Vagina (tissue), 2 donors: ENCODE measurements around the gene GPBP1L1. TPM values are rescaled to one million over a fixed set of nuclear protein-coding genes. Genes with fewer than 3 reads are reported as not detected.
"Not testable (repeated sequence)": the region's sequence is repeated elsewhere in the genome, so short reads cannot be mapped to it uniquely, and the experiment has no call there.

ENCODE experiments used
- DNase-seq, 2 donors: peaks; one replicate each; pipeline ENCODE4 v3.0.0-alpha.2; 2017; ENCODE audit errors: extremely low spot score in 2 of 2
- H3K27ac ChIP-seq: fragments of 200-600 bp; sonication (generic); one replicate; pipeline ENCODE4 v1.5.1; 2019
- H3K27me3 ChIP-seq: fragments of 200-600 bp; sonication (generic); one replicate; pipeline ENCODE4 v1.5.1; 2019
- H3K36me3 ChIP-seq, 2 donors: fragments of 200-600 bp; sonication (generic); one replicate each; pipeline ENCODE4 v1.5.1; 2017 to 2019
- H3K4me1 ChIP-seq: fragments of 200-600 bp; sonication (generic); one replicate; pipeline ENCODE4 v1.5.1; 2019
- H3K4me3 ChIP-seq, 2 donors: fragments of 200-600 bp; sonication (generic); 1 replicate in 1 of 2; 2 replicates in 1 of 2; pipeline ENCODE4 v1.5.1; 2016 to 2019
- H3K9me3 ChIP-seq: fragments of 200-600 bp; sonication (generic); one replicate; pipeline ENCODE4 v1.5.1; 2019
- CTCF ChIP-seq, 3 experiments: fragments of 450-650 bp in 2 of 3; fragments of 200-600 bp in 1 of 3; sonication (generic) in 1 of 3; IDR thresholded peaks; one replicate each; pipeline ENCODE4 v1.5.1; 2017 to 2019; ENCODE audit warnings: antibody characterized with exemption in 3 of 3, mild to moderate bottlenecking in 2 of 3, moderate library complexity in 2 of 3
- POLR2A ChIP-seq, 2 donors: fragments of 450-650 bp; IDR thresholded peaks; one replicate each; pipeline ENCODE4 v1.6.1; 2017; ENCODE audit warnings: antibody characterized with exemption in 2 of 2, mild to moderate bottlenecking in 2 of 2, moderate library complexity in 2 of 2
- POLR2AphosphoS5 ChIP-seq, 2 donors: sonication (generic); formaldehyde crosslinking; IDR thresholded peaks; one replicate each; pipeline ENCODE4 v1.9.0; 2017; ENCODE audit warnings: antibody characterized with exemption in 2 of 2, mild to moderate bottlenecking in 2 of 2, low read depth in 1 of 2; ENCODE audit not compliant: insufficient read depth in 1 of 2
- intact Hi-C: fragments of 100-400 bp; cut with DNase I; formaldehyde crosslinking; loops from one replicate; pipeline ENCODE4 v1.15.1; 2023
- total RNA-seq: library from RNA; depleted of rRNA; stranded (reverse); fragments of >200 nt; gene quantifications from one replicate; pipeline ENCODE4 v1.2.3, GENCODE V29; 2016

GPBP1L1 gene
- total RNA-seq, 1 donor from 2014 or later, result 109 TPM

- Histone ChIP-seq H3K27ac (no peak overlapping the region), H3K4me3 (no peak overlapping the region), H3K27me3 (no peaks in the 10 kb centered on the region), H3K36me3 (peaks cover 0 to 21% of the 10 kb centered on the region in 2 donors), H3K9me3 (no peaks in the 10 kb centered on the region), H3K4me1 (peaks cover 19% of the 10 kb centered on the region)
- intact Hi-C loops, result no loop called here
- no peak for DNase-seq
- TF ChIP-seq CTCF (IDR thresholded peaks at IDR 0.05) (no peak), POLR2AphosphoS5 (IDR thresholded peaks at IDR 0.05; ENCODE audit: insufficient read depth in 1 of 2, low read depth in 1 of 2) (no peak), POLR2A (IDR thresholded peaks at IDR 0.05) (no peak)
Measured at GRCh38 chr1:45604239-45604638, 82.1 kb downstream of the GPBP1L1 start.

GRCh38 chr1:45596765-45597164 lies 89.6 kb downstream of the GPBP1L1 start:
- H3K27me3 ChIP-seq, DNase-seq, H3K4me3 ChIP-seq, intact Hi-C loops, H3K4me1 ChIP-seq, H3K27ac ChIP-seq, H3K9me3 ChIP-seq: not testable (repeated sequence)
- peaks cover 0 to 27% of the 10 kb centered on the region in 2 donors for H3K36me3 ChIP-seq

GRCh38 chr1:45594412-45594811 lies 91.9 kb downstream of the GPBP1L1 start:
- Histone ChIP-seq H3K27ac (no peak overlapping the region), H3K9me3 (no peaks in the 10 kb centered on the region), H3K27me3 (no peaks in the 10 kb centered on the region), H3K4me3 (no peak overlapping the region), H3K36me3 (peaks cover 0 to 27% of the 10 kb centered on the region in 2 donors), H3K4me1 (peaks cover 7% of the 10 kb centered on the region)
- DNase-seq, result no peak
- TF ChIP-seq CTCF (IDR thresholded peaks at IDR 0.05) (no peak), POLR2AphosphoS5 (IDR thresholded peaks at IDR 0.05; ENCODE audit: insufficient read depth in 1 of 2, low read depth in 1 of 2) (no peak), POLR2A (IDR thresholded peaks at IDR 0.05) (no peak)
- intact Hi-C loops, result no loop called here

- Histone ChIP-seq H3K27ac (no peak overlapping the region), H3K27me3 (no peaks in the 10 kb centered on the region), H3K4me3 (peak overlapping the region in 1 of 2 donors; percentile 17), H3K9me3 (no peaks in the 10 kb centered on the region), H3K36me3 (peaks cover 0 to 18% of the 10 kb centered on the region in 2 donors), H3K4me1 (peaks cover 32% of the 10 kb centered on the region)
- no peak for DNase-seq
- intact Hi-C loops, result no loop called here
- no peak for TF ChIP-seq POLR2AphosphoS5 (IDR thresholded peaks at IDR 0.05; ENCODE audit: insufficient read depth in 1 of 2, low read depth in 1 of 2)
- TF ChIP-seq POLR2A (IDR thresholded peaks at IDR 0.05), result no peak
- no peak for TF ChIP-seq CTCF (IDR thresholded peaks at IDR 0.05)
Measured at GRCh38 chr1:45589861-45590260, 96.5 kb downstream of the GPBP1L1 start.

GRCh38 chr1:45586769-45587168 lies 99.6 kb downstream of the GPBP1L1 start:
- H3K27me3 ChIP-seq, result no peaks in the 10 kb centered on the region
- H3K36me3 ChIP-seq, result no peaks in the 10 kb centered on the region
- intact Hi-C loops, result no loop called here
- TF ChIP-seq POLR2AphosphoS5 (IDR thresholded peaks at IDR 0.05; ENCODE audit: insufficient read depth in 1 of 2, low read depth in 1 of 2) (no peak), CTCF (IDR thresholded peaks at IDR 0.05) (no peak), POLR2A (IDR thresholded peaks at IDR 0.05) (no peak)
- DNase-seq, result no peak
- H3K27ac ChIP-seq, result no peak overlapping the region
- peak overlapping the region in 1 of 2 donors; percentile 100 for H3K4me3 ChIP-seq
- no peaks in the 10 kb centered on the region for H3K9me3 ChIP-seq
- peaks cover 37% of the 10 kb centered on the region for H3K4me1 ChIP-seq
